ENCODE data around the gene APOL3.

DNA sequence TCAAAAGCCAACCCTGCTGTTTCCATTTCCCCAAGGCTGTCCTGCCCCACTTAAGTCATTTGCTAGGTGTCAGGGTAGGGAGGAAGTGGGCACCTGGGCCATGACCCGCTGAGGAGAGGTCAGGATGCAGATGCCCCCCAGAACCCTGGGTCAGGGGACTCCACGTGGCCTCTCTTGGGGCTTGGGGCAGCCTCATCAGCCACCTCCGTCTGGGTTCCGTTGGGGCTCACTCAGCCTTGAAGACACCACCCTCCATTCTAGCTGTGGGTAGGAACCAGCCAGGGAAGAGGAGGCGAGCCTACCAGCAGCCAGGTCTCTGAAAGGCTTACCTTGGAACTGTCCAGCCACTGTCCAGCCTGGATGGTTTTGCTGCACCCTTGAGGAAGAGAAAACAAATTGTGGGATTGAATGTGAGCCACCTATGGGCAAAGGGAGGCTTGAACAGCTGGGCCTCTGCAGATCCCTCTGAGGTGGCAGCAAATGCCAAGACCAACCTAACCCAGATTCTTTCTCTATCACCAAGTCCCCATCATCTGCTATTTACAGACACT, 38.5 kb upstream of the APOL3 start:
- TF ChIP-seq, protein P1, sequence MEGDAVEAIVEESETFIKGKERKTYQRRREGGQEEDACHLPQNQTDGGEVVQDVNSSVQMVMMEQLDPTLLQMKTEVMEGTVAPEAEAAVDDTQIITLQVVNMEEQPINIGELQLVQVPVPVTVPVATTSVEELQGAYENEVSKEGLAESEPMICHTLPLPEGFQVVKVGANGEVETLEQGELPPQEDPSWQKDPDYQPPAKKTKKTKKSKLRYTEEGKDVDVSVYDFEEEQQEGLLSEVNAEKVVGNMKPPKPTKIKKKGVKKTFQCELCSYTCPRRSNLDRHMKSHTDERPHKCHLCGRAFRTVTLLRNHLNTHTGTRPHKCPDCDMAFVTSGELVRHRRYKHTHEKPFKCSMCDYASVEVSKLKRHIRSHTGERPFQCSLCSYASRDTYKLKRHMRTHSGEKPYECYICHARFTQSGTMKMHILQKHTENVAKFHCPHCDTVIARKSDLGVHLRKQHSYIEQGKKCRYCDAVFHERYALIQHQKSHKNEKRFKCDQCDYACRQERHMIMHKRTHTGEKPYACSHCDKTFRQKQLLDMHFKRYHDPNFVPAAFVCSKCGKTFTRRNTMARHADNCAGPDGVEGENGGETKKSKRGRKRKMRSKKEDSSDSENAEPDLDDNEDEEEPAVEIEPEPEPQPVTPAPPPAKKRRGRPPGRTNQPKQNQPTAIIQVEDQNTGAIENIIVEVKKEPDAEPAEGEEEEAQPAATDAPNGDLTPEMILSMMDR (conservative IDR thresholded peaks at IDR 0.05; ENCODE audit: low read depth, low read length): no peak
- TF ChIP-seq EZH2phosphoT487 (IDR thresholded peaks at IDR 0.05; ENCODE audit: borderline replicate concordance, low read length): no peak
- TF ChIP-seq EZH2 (IDR thresholded peaks at IDR 0.05; ENCODE audit: low read length, unreplicated experiment): no peak
